PC-3 (cell line): ENCODE results near the gene PAX4.

Experiments used
- EZH2 ChIP-seq: fragments of 300-600 bp; sonication (generic); IDR thresholded peaks from one replicate; pipeline ENCODE4 v1.6.1; 2017; ENCODE audit warnings: antibody characterized with exemption, mild to moderate bottlenecking, low read length; ENCODE audit not compliant: unreplicated experiment
- EZH2phosphoT487 ChIP-seq: fragments of 300-600 bp; sonication (generic); IDR thresholded peaks from 2 replicates; pipeline ENCODE4 v1.6.1; 2018; ENCODE audit warnings: mild to moderate bottlenecking, antibody characterized with exemption, low read length, borderline replicate concordance
- TF ChIP-seq, protein P1 (sequence below): fragments of 300-600 bp; sonication (generic); conservative IDR thresholded peaks from 2 replicates; pipeline ENCODE4 v1.5.1; 2017; ENCODE audit warnings: antibody characterized with exemption, low read depth, mild to moderate bottlenecking, low read length

DNA sequence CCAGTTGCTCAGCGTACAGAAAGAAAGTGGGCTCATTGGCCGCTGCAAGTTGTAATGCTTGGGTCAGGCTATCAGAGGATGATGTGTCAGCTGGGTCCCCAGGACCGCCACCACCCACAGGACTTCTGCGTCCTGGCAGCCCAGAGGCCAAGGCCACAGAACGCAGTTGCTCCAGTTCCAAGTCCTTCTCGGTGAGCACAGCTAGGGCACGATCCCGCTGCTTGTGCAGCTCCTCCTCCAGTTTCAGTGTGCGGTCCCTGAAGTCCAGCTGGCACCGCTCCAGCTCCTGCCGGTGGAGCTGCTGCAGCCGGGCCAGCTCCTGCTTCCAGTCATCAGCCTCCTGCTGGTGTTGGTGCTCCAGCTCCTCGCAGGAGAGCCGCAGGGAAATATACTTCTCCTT, 35.6 kb downstream of the PAX4 start:
- TF ChIP-seq, protein P1, sequence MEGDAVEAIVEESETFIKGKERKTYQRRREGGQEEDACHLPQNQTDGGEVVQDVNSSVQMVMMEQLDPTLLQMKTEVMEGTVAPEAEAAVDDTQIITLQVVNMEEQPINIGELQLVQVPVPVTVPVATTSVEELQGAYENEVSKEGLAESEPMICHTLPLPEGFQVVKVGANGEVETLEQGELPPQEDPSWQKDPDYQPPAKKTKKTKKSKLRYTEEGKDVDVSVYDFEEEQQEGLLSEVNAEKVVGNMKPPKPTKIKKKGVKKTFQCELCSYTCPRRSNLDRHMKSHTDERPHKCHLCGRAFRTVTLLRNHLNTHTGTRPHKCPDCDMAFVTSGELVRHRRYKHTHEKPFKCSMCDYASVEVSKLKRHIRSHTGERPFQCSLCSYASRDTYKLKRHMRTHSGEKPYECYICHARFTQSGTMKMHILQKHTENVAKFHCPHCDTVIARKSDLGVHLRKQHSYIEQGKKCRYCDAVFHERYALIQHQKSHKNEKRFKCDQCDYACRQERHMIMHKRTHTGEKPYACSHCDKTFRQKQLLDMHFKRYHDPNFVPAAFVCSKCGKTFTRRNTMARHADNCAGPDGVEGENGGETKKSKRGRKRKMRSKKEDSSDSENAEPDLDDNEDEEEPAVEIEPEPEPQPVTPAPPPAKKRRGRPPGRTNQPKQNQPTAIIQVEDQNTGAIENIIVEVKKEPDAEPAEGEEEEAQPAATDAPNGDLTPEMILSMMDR: no peak
- TF ChIP-seq EZH2 (no peak), EZH2phosphoT487 (no peak)
